ENCODE data around the gene NXPE3.

DNA sequence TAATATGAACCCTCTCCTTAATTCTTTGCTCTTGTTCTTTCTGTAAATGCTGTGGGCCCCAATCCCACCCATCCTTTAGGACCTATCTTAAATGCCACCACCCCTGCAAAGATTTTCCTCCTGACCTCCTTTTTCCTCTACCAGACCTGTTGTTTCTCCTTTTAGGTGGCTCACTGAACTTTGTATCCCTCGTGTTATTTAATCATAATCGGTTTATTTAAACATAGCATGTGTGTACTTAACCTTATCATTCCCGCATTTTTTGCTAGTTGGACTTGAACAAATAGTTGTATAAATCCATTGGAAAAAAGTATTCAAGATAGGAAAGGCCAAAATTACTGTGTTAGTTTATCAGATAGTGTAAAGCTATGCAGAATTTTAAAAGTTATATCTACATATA is 69.3 kb downstream of the NXPE3 start:
- TF ChIP-seq, protein P1, sequence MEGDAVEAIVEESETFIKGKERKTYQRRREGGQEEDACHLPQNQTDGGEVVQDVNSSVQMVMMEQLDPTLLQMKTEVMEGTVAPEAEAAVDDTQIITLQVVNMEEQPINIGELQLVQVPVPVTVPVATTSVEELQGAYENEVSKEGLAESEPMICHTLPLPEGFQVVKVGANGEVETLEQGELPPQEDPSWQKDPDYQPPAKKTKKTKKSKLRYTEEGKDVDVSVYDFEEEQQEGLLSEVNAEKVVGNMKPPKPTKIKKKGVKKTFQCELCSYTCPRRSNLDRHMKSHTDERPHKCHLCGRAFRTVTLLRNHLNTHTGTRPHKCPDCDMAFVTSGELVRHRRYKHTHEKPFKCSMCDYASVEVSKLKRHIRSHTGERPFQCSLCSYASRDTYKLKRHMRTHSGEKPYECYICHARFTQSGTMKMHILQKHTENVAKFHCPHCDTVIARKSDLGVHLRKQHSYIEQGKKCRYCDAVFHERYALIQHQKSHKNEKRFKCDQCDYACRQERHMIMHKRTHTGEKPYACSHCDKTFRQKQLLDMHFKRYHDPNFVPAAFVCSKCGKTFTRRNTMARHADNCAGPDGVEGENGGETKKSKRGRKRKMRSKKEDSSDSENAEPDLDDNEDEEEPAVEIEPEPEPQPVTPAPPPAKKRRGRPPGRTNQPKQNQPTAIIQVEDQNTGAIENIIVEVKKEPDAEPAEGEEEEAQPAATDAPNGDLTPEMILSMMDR (conservative IDR thresholded peaks at IDR 0.05; ENCODE audit: low read depth, low read length): no peak
- TF ChIP-seq EZH2 (IDR thresholded peaks at IDR 0.05; ENCODE audit: borderline replicate concordance, low read depth, low read length, poor library complexity, severe bottlenecking): no peak

Data from A673 (cell line).